Keratinocyte (primary cell): ENCODE data around the gene CRACR2A.

Experiments used
- EZH2 ChIP-seq: IDR thresholded peaks from one replicate; pipeline ENCODE4 v1.6.1; 2012; ENCODE audit warnings: inconsistent platforms, mild to moderate bottlenecking, low read length, moderate library complexity
- TF ChIP-seq, protein P1 (sequence below), 3 experiments: IDR thresholded peaks in 1 of 3; conservative IDR thresholded peaks in 1 of 3; optimal IDR thresholded peaks in 1 of 3; 2 replicates in 2 of 3; 3 replicates in 1 of 3; pipeline versions ENCODE3 to v1.5.1; 2011; ENCODE audit warnings: low read length in 3 of 3, mild to moderate bottlenecking in 3 of 3, moderate library complexity in 2 of 3, control low read depth in 1 of 3, inconsistent platforms in 1 of 3; ENCODE audit not compliant: insufficient read depth in 2 of 3; ENCODE audit errors: extremely low read depth in 1 of 3

DNA sequence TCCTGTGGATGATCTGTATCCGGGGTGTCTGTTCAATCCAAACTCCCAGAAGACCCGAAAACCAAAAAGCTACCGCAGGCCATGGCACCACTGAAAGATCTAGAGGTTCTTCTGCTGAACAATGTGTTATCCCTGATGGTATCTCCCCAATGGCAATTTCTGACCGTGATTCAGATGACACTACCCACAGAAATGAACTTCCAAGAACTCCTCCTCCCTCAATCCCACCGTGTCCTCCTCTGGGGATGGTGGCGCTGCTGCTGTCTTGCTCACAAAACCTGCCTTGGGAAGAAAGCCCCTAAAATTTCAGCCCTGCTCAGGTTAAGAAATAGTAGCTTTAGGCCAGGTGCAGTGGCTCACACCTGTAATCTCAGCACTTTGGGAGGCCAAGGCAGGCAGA is 7.8 kb downstream of the CRACR2A start:
- TF ChIP-seq, protein P1, sequence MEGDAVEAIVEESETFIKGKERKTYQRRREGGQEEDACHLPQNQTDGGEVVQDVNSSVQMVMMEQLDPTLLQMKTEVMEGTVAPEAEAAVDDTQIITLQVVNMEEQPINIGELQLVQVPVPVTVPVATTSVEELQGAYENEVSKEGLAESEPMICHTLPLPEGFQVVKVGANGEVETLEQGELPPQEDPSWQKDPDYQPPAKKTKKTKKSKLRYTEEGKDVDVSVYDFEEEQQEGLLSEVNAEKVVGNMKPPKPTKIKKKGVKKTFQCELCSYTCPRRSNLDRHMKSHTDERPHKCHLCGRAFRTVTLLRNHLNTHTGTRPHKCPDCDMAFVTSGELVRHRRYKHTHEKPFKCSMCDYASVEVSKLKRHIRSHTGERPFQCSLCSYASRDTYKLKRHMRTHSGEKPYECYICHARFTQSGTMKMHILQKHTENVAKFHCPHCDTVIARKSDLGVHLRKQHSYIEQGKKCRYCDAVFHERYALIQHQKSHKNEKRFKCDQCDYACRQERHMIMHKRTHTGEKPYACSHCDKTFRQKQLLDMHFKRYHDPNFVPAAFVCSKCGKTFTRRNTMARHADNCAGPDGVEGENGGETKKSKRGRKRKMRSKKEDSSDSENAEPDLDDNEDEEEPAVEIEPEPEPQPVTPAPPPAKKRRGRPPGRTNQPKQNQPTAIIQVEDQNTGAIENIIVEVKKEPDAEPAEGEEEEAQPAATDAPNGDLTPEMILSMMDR (optimal IDR thresholded peaks at IDR 0.05 in 1 of 3, IDR thresholded peaks at IDR 0.05 in 1 of 3, conservative IDR thresholded peaks at IDR 0.05 in 1 of 3; ENCODE audit: extremely low read depth in 1 of 3, insufficient read depth in 2 of 3, low read length in 3 of 3) = no peak
- TF ChIP-seq EZH2 = no peak
